GM12878 (cell line): ENCODE data around the gene GRK2.

Experiments used
- BRCA1 ChIP-seq: IDR thresholded peaks from 2 replicates; pipeline ENCODE4 v1.6.1; 2011; ENCODE audit warnings: low read depth, low read length, improper control_type of control experiment
- ETV6 ChIP-seq, 2 experiments: fragments of 450-650 bp in 1 of 2; IDR thresholded peaks in 1 of 2; conservative IDR thresholded peaks in 1 of 2; 2 replicates each; pipeline ENCODE4 v1.6.1; 2014; ENCODE audit warnings: antibody characterized with exemption in 1 of 2, borderline replicate concordance in 1 of 2, low read depth in 1 of 2, mild to moderate bottlenecking in 1 of 2, moderate library complexity in 1 of 2
- HCFC1 ChIP-seq: fragments of 150-350 bp; IDR thresholded peaks from 2 replicates; pipeline ENCODE4 v1.6.1; 2014; ENCODE audit warnings: low read length
- MEF2A ChIP-seq: IDR thresholded peaks from 2 replicates; pipeline ENCODE4 v1.6.1; 2011; ENCODE audit warnings: low read depth, mild to moderate bottlenecking, low read length, moderate library complexity; ENCODE audit not compliant: insufficient read depth
- POLR2AphosphoS5 ChIP-seq: IDR thresholded peaks from 2 replicates; pipeline ENCODE4 v1.6.1; 2011; ENCODE audit warnings: mild to moderate bottlenecking, low read length, inconsistent platforms
- RAD21 ChIP-seq: IDR thresholded peaks from 2 replicates; pipeline ENCODE4 v1.6.1; 2011; ENCODE audit warnings: mild to moderate bottlenecking, low read depth, low read length, moderate library complexity; ENCODE audit not compliant: insufficient read depth
- TAF1 ChIP-seq: IDR thresholded peaks from 2 replicates; pipeline ENCODE4 v1.6.1; 2011; ENCODE audit warnings: mild to moderate bottlenecking, low read depth, low read length, borderline replicate concordance
- USF2 ChIP-seq: IDR thresholded peaks from 2 replicates; pipeline ENCODE4 v1.6.1; 2011; ENCODE audit warnings: low read depth, low read length, improper control_type of control experiment, borderline replicate concordance
- ZBTB33 ChIP-seq: fragments of 450-650 bp; IDR thresholded peaks from 2 replicates; pipeline ENCODE4 v1.6.1; 2017; ENCODE audit warnings: mild to moderate bottlenecking
- TF ChIP-seq, protein P1 (sequence below), 3 experiments: IDR thresholded peaks in 2 of 3; conservative IDR thresholded peaks in 1 of 3; 2 replicates each; pipeline ENCODE4 v1.5.1; 2011; ENCODE audit warnings: low read depth in 3 of 3, low read length in 3 of 3, mild to moderate bottlenecking in 3 of 3, control low read depth in 2 of 3, moderate library complexity in 2 of 3, inconsistent platforms in 1 of 3, mixed read lengths in 1 of 3; ENCODE audit not compliant: control insufficient read depth in 2 of 3, insufficient read depth in 1 of 3; ENCODE audit errors: extremely low read depth in 1 of 3

DNA sequence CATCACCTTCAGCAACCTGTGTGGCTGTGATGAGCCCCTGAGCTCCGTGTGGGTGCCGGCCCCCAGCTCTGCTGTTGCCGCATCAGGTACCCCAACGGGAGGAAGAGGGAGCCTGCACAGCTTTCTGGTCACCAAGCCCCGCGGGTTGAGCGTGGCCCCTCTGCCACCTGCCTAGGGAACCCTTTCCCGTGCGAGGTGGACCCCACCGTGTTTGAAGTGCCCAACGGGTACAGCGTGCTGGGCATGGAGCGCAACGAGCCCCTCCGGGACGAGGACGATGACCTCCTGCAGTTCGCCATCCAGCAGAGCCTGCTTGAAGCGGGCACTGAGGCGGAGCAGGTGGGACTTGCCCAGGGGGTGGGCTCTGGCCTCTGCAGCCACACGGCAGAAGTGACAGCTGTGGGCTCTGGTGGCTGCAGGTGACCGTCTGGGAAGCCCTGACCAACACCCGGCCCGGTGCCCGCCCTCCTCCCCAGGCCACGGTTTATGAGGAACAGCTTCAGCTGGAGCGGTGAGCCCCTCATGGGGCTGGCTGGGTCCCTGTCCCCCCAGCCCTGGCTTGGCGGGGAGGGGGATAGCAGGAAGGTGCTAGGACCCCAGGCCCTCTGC lies 35.1 kb downstream of the GRK2 start:
- no peak for TF ChIP-seq RAD21
- TF ChIP-seq HCFC1, result no peak
- TF ChIP-seq TAF1, result no peak
- TF ChIP-seq, protein P1, sequence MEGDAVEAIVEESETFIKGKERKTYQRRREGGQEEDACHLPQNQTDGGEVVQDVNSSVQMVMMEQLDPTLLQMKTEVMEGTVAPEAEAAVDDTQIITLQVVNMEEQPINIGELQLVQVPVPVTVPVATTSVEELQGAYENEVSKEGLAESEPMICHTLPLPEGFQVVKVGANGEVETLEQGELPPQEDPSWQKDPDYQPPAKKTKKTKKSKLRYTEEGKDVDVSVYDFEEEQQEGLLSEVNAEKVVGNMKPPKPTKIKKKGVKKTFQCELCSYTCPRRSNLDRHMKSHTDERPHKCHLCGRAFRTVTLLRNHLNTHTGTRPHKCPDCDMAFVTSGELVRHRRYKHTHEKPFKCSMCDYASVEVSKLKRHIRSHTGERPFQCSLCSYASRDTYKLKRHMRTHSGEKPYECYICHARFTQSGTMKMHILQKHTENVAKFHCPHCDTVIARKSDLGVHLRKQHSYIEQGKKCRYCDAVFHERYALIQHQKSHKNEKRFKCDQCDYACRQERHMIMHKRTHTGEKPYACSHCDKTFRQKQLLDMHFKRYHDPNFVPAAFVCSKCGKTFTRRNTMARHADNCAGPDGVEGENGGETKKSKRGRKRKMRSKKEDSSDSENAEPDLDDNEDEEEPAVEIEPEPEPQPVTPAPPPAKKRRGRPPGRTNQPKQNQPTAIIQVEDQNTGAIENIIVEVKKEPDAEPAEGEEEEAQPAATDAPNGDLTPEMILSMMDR (IDR thresholded peaks at IDR 0.05 in 2 of 3, conservative IDR thresholded peaks at IDR 0.05 in 1 of 3; ENCODE audit: control insufficient read depth in 2 of 3, extremely low read depth in 1 of 3, insufficient read depth in 1 of 3, low read depth in 3 of 3, low read length in 3 of 3), result no peak
- no peak for TF ChIP-seq BRCA1
- no peak for TF ChIP-seq USF2
- no peak for TF ChIP-seq ZBTB33
- no peak for TF ChIP-seq ETV6 (conservative IDR thresholded peaks at IDR 0.05 in 1 of 2, IDR thresholded peaks at IDR 0.05 in 1 of 2; ENCODE audit: borderline replicate concordance in 1 of 2, low read depth in 1 of 2)
- TF ChIP-seq POLR2AphosphoS5, result no peak
- no peak for TF ChIP-seq MEF2A
